ENCODE measurements around the gene TRUB2. TPM values are rescaled to one million over a fixed set of nuclear protein-coding genes. Genes with fewer than 3 reads are reported as not detected.

TRUB2 gene
- total RNA-seq, 1 experiment from 2014 or later: 37.6 TPM

DNA sequence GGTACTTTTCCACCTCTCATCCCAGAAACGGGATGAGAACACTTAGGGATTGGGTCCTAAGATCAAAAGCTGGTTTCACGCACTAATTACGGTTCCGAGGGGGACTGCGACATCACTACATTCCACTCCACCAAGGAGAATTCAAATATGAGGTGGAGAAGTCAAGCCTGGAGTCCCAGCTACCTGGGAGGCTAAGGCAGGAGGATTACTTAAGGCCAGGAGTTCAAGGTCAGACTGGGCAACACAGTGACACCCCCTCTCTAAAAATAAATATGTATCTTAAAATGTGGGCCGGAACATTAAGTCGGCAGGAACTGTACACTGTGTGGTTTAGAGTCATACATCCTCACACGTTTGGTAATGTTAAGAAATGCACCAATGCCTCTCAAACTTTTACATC, 48.0 kb downstream of the TRUB2 start:
- Mint-ChIP-seq H3K36me3 (ENCODE audit: insufficient read depth, unreplicated experiment) (peaks cover 36% of the 10 kb centered on the region), H3K4me3 (ENCODE audit: unreplicated experiment) (peak overlapping the region; percentile 92), H3K4me1 (ENCODE audit: insufficient read depth, unreplicated experiment) (peaks cover 18% of the 10 kb centered on the region), H3K9me3 (ENCODE audit: unreplicated experiment) (no peaks in the 10 kb centered on the region), H3K27ac (ENCODE audit: low read depth, unreplicated experiment) (peak overlapping the region; percentile 79), H3K27me3 (ENCODE audit: insufficient read depth, unreplicated experiment) (no peaks in the 10 kb centered on the region)
- TF ChIP-seq, protein P1, sequence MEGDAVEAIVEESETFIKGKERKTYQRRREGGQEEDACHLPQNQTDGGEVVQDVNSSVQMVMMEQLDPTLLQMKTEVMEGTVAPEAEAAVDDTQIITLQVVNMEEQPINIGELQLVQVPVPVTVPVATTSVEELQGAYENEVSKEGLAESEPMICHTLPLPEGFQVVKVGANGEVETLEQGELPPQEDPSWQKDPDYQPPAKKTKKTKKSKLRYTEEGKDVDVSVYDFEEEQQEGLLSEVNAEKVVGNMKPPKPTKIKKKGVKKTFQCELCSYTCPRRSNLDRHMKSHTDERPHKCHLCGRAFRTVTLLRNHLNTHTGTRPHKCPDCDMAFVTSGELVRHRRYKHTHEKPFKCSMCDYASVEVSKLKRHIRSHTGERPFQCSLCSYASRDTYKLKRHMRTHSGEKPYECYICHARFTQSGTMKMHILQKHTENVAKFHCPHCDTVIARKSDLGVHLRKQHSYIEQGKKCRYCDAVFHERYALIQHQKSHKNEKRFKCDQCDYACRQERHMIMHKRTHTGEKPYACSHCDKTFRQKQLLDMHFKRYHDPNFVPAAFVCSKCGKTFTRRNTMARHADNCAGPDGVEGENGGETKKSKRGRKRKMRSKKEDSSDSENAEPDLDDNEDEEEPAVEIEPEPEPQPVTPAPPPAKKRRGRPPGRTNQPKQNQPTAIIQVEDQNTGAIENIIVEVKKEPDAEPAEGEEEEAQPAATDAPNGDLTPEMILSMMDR (IDR thresholded peaks at IDR 0.05; ENCODE audit: unreplicated experiment): no peak
- no peak for DNase-seq (ENCODE audit: unreplicated experiment)
- POLR2A ChIA-PET: interaction anchor here (0.6 to 1.6 kb wide), 2 partner anchors 10 to 77 kb away, joined by 3 to 4 read pairs; no protein-coding TSS in a partner anchor
- CTCF ChIA-PET: interaction anchor here (1.5 kb wide), 1 partner anchor 19 kb away, joined by 4 read pairs; no protein-coding TSS in a partner anchor
- intact Hi-C loops (cut with micrococcal nuclease): no loop called here
- no TSS peak for BruUV-seq (replicated peaks)

DNA sequence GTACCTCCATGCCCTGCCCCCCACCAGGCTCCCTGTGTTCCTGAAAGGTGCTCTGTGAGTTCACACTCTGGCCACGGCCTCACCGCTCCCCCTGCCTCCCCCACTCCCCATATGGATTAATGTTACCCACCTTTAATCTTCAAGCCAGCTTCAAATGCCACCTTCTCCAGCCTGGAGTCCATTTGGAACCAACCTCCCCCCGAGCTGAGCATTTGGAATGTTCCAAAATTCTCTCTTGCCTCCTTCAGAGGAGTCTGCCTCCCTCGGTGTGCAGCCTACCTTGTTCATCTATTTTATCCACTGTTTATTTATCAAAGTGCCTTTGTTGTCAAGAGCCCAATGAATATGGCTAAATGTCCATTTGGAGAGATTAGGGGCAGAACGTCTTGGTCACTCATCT, 50.7 kb downstream of the TRUB2 start:
- H3K36me3 Mint-ChIP-seq (ENCODE audit: insufficient read depth, unreplicated experiment): peaks cover 34% of the 10 kb centered on the region
- intact Hi-C loops (cut with micrococcal nuclease): no loop called here

DNA sequence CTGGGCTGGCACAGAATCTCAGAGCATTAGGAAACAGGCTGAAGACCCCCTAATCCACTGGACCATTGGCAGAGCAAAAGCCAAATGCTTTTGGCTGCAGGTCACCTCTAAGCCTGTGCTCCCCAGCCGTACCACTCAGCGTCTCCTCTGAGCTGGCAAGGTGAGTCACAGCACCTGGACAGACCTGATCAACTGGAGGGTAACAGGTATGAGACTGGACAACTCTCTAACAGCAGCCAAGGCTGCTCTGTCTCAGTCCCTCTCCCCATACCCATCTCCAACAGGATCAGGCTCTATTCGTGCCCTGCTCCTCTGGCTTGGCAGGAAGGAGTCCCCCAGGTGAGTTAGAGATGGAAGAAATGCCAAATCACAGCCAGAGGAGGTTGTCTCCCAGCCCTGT, 51.1 kb downstream of the TRUB2 start:
- TF ChIP-seq, protein P1 (IDR thresholded peaks at IDR 0.05; ENCODE audit: unreplicated experiment): no peak
- Mint-ChIP-seq H3K27me3 (ENCODE audit: insufficient read depth, unreplicated experiment) (no peaks in the 10 kb centered on the region), H3K4me1 (ENCODE audit: insufficient read depth, unreplicated experiment) (peaks cover 10% of the 10 kb centered on the region), H3K4me3 (ENCODE audit: unreplicated experiment) (no peak overlapping the region), H3K27ac (ENCODE audit: low read depth, unreplicated experiment) (no peak overlapping the region), H3K9me3 (ENCODE audit: unreplicated experiment) (no peaks in the 10 kb centered on the region), H3K36me3 (ENCODE audit: insufficient read depth, unreplicated experiment) (peaks cover 34% of the 10 kb centered on the region)
- intact Hi-C loops (cut with micrococcal nuclease): no loop called here
- BruUV-seq (replicated peaks): no TSS peak
- ChIA-PET CTCF (interaction anchor here (0.6 kb wide), 3 partner anchors 28 to 364 kb away, joined by 3 read pairs; no protein-coding TSS in a partner anchor), POLR2A (no interaction called here)
- peak; percentile 44 for DNase-seq (ENCODE audit: unreplicated experiment)

More for the DNA sequence above, 50.7 kb downstream of the TRUB2 start:
- Mint-ChIP-seq H3K4me1 (ENCODE audit: insufficient read depth, unreplicated experiment) (peaks cover 10% of the 10 kb centered on the region), H3K4me3 (ENCODE audit: unreplicated experiment) (no peak overlapping the region), H3K27me3 (ENCODE audit: insufficient read depth, unreplicated experiment) (no peaks in the 10 kb centered on the region), H3K27ac (ENCODE audit: low read depth, unreplicated experiment) (no peak overlapping the region), H3K9me3 (ENCODE audit: unreplicated experiment) (no peaks in the 10 kb centered on the region)
- no TSS peak for BruUV-seq (replicated peaks)
- ChIA-PET CTCF (interaction anchor here (0.6 kb wide), 1 partner anchor 364 kb away, joined by 3 read pairs; no protein-coding TSS in a partner anchor), POLR2A (interaction anchor here (0.6 kb wide), 1 partner anchor 39 kb away, joined by 4 read pairs; no protein-coding TSS in a partner anchor)
- TF ChIP-seq, protein P1 (IDR thresholded peaks at IDR 0.05; ENCODE audit: unreplicated experiment): no peak
- no peak for DNase-seq (ENCODE audit: unreplicated experiment)

DNA sequence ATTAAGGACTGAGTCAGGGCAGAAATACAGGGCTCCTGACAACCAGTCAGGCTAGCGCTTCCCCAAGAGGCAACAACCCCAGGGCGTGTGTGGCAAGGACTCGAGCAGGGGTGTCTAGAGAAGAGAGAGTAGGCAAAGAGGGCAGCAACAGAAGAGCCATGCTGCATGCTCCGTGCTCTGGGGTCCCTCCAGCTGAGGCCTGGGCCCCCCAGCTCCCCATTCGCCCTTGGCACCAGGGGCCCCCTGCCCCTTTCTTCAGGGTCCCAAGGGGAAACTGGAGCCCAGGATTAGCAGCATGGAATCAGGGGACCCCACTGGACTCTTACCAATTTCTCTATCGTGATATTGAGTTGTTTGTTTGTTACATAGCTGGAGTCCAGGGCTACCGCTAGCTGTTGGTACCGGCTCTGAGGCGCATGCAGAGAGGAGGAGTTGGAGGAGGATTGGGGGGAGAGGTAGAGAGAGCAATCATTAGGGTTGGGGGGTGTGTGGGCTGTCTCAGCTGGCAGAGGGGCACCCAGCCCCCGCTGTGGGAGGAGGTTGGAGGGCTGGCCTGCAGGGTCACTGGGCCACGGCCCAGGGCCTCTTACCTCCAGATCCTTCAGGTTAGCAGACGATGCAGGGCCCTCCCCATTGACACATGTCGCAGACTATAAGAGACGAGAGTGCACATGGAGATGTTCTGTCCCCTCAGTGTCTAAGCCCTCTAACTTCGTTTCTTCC, 55.2 kb downstream of the TRUB2 start:
- CTCF ChIA-PET: interaction anchor here (2.7 kb wide), 1 partner anchor 12 kb away, joined by 9 read pairs; no protein-coding TSS in a partner anchor
- no peak overlapping the region for H3K27ac Mint-ChIP-seq (ENCODE audit: low read depth, unreplicated experiment)
- TF ChIP-seq, protein P1 (IDR thresholded peaks at IDR 0.05; ENCODE audit: unreplicated experiment): no peak
- BruUV-seq (replicated peaks): no TSS peak
- DNase-seq (ENCODE audit: unreplicated experiment): no peak
- intact Hi-C loops (cut with micrococcal nuclease): no loop called here
- POLR2A ChIA-PET: interaction anchor here (1.1 kb wide), 1 partner anchor 9 kb away, joined by 4 read pairs; the partner anchor contains the start of genes GOLGA2 and SWI5
- H3K36me3 Mint-ChIP-seq (ENCODE audit: insufficient read depth, unreplicated experiment): peaks cover 57% of the 10 kb centered on the region
- H3K4me3 Mint-ChIP-seq (ENCODE audit: unreplicated experiment): no peak overlapping the region
- H3K27me3 Mint-ChIP-seq (ENCODE audit: insufficient read depth, unreplicated experiment): no peaks in the 10 kb centered on the region
- H3K9me3 Mint-ChIP-seq (ENCODE audit: unreplicated experiment): no peaks in the 10 kb centered on the region
- H3K4me1 Mint-ChIP-seq (ENCODE audit: insufficient read depth, unreplicated experiment): no peaks in the 10 kb centered on the region

Measured in MCF 10A (cell line).